Neural progenitor cell (in vitro differentiated cells): ENCODE measurements around the gene OARD1. TPM values are rescaled to one million over a fixed set of nuclear protein-coding genes. Genes with fewer than 3 reads are reported as not detected.

Experiments
- DNase-seq: peaks from one replicate; pipeline ENCODE4 v3.0.0-alpha.2; 2016; ENCODE audit warnings: low spot score
- H2AFZ ChIP-seq: fragments of 200-600 bp; sonication (generic); replicated peaks from 2 replicates; pipeline ENCODE4 v1.6.1; 2016; ENCODE audit warnings: antibody characterized with exemption
- H3F3A ChIP-seq: fragments of 200-600 bp; sonication (generic); 2 replicates; pipeline ENCODE4 v1.6.1; 2016; ENCODE audit warnings: antibody characterized with exemption, low read depth
- H3K27ac ChIP-seq: fragments of 200-600 bp; sonication (generic); 2 replicates; pipeline ENCODE4 v1.5.1; 2016; ENCODE audit warnings: mild to moderate bottlenecking
- H3K27me3 ChIP-seq: fragments of 200-600 bp; sonication (generic); 2 replicates; pipeline ENCODE4 v1.6.1; 2016; ENCODE audit warnings: mild to moderate bottlenecking, moderate library complexity
- H3K36me3 ChIP-seq: fragments of 200-600 bp; sonication (generic); 2 replicates; pipeline ENCODE4 v1.5.1; 2016
- H3K4me1 ChIP-seq: fragments of 200-600 bp; sonication (generic); 2 replicates; pipeline ENCODE4 v1.6.1; 2016; ENCODE audit warnings: mixed run types
- H3K4me2 ChIP-seq: fragments of 200-600 bp; sonication (generic); 2 replicates; pipeline ENCODE4 v1.6.1; 2016
- H3K4me3 ChIP-seq: fragments of 200-600 bp; sonication (generic); 2 replicates; pipeline ENCODE4 v1.5.1; 2016
- H3K79me2 ChIP-seq: fragments of 200-600 bp; sonication (generic); 2 replicates; pipeline ENCODE4 v1.6.1; 2016; ENCODE audit warnings: low read depth
- H3K9ac ChIP-seq: fragments of 200-600 bp; sonication (generic); 2 replicates; pipeline ENCODE4 v1.6.1; 2016
- H3K9me3 ChIP-seq: fragments of 200-600 bp; sonication (generic); 2 replicates; pipeline ENCODE4 v1.5.1; 2016; ENCODE audit warnings: low read depth
- H4K20me1 ChIP-seq: fragments of 200-600 bp; sonication (generic); 2 replicates; pipeline ENCODE4 v1.6.1; 2016; ENCODE audit warnings: low read depth
- H3K27ac Mint-ChIP-seq: 3 replicates; pipeline ENCODE4 v1.8.0; 2021; ENCODE audit warnings: mixed read lengths
- H3K27me3 Mint-ChIP-seq: 2 replicates; pipeline ENCODE4 v1.8.0; 2022; ENCODE audit warnings: low read depth, mild to moderate bottlenecking, inconsistent platforms, moderate library complexity, mixed read lengths; ENCODE audit not compliant: insufficient read depth
- H3K36me3 Mint-ChIP-seq: 3 replicates; pipeline ENCODE4 v1.8.0; 2021; ENCODE audit warnings: mixed read lengths
- H3K4me1 Mint-ChIP-seq: 3 replicates; pipeline ENCODE4 v1.8.0; 2021; ENCODE audit warnings: mixed read lengths
- H3K4me3 Mint-ChIP-seq: 3 replicates; pipeline ENCODE4 v1.8.0; 2021; ENCODE audit warnings: mild to moderate bottlenecking, moderate library complexity, mixed read lengths
- H3K9me3 Mint-ChIP-seq: 3 replicates; pipeline ENCODE4 v1.8.0; 2020; ENCODE audit warnings: mixed read lengths
- EZH2 ChIP-seq: fragments of 200-600 bp; sonication (generic); IDR thresholded peaks from 2 replicates; pipeline ENCODE4 v1.6.1; 2017; ENCODE audit warnings: antibody characterized with exemption, mild to moderate bottlenecking, moderate library complexity
- EZH2phosphoT487 ChIP-seq: fragments of 200-600 bp; sonication (generic); IDR thresholded peaks from 2 replicates; pipeline ENCODE4 v1.6.1; 2017; ENCODE audit warnings: antibody characterized with exemption
- total RNA-seq: library from RNA; depleted of rRNA; stranded (reverse); fragments of >200 nt; gene quantifications from 2 replicates; pipeline ENCODE4 v1.2.3, GENCODE V29; 2015; ENCODE audit warnings: low replicate concordance
- TF ChIP-seq, protein P1 (sequence below): fragments of 200-600 bp; sonication (generic); IDR thresholded peaks from 2 replicates; pipeline ENCODE4 v1.5.1; 2017; ENCODE audit warnings: antibody characterized with exemption, mild to moderate bottlenecking

Gene OARD1
- total RNA-seq, 1 donor from 2014 or later: 67.9 TPM

DNA sequence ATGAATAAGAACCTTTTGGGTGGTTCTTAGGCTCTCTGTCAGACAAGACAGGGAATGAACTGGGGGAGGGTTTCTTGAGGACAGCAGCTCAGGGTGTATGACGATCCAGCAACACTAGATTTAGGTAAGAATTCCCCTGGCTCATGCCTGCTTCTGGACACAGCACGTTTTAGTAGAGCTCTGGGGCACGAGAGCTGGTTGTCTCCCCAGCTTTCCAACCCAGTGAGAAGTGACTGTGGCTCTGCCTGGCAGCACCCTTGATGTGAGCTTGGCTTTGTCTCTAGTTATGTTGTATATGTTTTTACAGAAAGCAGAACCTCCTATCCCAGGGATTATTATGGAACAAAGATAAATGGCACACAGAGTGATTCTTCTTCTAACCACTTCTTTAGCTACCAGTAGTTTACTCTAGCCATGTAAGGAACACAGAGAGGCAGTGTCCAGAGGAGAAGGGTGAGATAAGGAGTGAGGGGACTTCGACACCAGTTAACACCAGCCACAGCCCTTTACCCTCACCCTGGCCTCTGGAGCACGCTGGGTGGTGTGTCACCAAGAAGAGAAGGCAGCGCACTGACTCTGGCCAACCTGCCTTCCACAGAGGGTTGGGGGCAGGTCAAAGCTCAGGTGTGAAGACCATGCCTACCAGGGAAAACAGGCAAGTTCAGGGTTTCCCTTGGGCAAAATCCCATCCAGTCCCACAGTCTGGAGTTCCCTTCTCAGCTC lies 15.2 kb downstream of the OARD1 start:
- no peak overlapping the region for H3K27ac ChIP-seq
- H3K27me3 Mint-ChIP-seq: peaks cover 2% of the 10 kb centered on the region
- no peaks in the 10 kb centered on the region for H3K27me3 ChIP-seq
- H3K4me3 ChIP-seq: no peak overlapping the region
- DNase-seq: no peak
- H3K9me3 ChIP-seq: no peaks in the 10 kb centered on the region
- H3K4me3 Mint-ChIP-seq: no peak overlapping the region
- H3K79me2 ChIP-seq: no peaks in the 10 kb centered on the region
- H3K4me1 ChIP-seq: peaks cover 8% of the 10 kb centered on the region
- H3K27ac Mint-ChIP-seq: no peak overlapping the region
- H3K4me1 Mint-ChIP-seq: peaks cover 3% of the 10 kb centered on the region
- H3F3A ChIP-seq: no peaks in the 10 kb centered on the region
- no peaks in the 10 kb centered on the region for H3K36me3 ChIP-seq
- H3K36me3 Mint-ChIP-seq: peaks cover 14% of the 10 kb centered on the region
- TF ChIP-seq, protein P1, sequence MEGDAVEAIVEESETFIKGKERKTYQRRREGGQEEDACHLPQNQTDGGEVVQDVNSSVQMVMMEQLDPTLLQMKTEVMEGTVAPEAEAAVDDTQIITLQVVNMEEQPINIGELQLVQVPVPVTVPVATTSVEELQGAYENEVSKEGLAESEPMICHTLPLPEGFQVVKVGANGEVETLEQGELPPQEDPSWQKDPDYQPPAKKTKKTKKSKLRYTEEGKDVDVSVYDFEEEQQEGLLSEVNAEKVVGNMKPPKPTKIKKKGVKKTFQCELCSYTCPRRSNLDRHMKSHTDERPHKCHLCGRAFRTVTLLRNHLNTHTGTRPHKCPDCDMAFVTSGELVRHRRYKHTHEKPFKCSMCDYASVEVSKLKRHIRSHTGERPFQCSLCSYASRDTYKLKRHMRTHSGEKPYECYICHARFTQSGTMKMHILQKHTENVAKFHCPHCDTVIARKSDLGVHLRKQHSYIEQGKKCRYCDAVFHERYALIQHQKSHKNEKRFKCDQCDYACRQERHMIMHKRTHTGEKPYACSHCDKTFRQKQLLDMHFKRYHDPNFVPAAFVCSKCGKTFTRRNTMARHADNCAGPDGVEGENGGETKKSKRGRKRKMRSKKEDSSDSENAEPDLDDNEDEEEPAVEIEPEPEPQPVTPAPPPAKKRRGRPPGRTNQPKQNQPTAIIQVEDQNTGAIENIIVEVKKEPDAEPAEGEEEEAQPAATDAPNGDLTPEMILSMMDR: no peak
- TF ChIP-seq EZH2 (no peak), EZH2phosphoT487 (no peak)
- no peak overlapping the region for H3K9ac ChIP-seq
- H2AFZ ChIP-seq: no peak overlapping the region
- no peaks in the 10 kb centered on the region for H4K20me1 ChIP-seq
- no peak overlapping the region for H3K4me2 ChIP-seq
- H3K9me3 Mint-ChIP-seq: no peaks in the 10 kb centered on the region

DNA sequence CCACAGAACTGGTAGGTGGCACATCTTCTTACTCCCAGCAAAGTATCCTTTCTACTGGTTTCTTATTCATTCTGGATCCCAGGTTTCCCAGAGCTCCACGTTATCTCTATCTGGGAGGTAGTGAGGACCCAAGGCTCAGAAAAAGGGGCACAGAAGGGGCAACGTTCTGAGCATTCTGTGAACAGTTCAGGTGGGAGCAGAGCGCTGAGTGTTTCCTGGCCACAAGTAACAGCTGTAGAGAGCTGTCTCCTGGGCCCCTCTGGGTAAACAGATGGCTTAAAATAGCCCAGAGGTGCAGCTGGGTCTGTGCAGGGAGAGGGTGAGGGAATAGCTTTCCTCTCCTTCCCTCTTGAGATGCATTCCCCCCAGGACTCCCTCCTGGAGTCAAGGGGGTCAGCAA lies 17.0 kb downstream of the OARD1 start:
- Histone ChIP-seq H3K36me3 (no peaks in the 10 kb centered on the region), H3K4me3 (no peak overlapping the region), H3K79me2 (no peaks in the 10 kb centered on the region), H3F3A (no peaks in the 10 kb centered on the region), H2AFZ (no peak overlapping the region), H3K9me3 (no peaks in the 10 kb centered on the region), H3K4me2 (no peak overlapping the region), H3K4me1 (peaks cover 8% of the 10 kb centered on the region), H3K9ac (no peak overlapping the region), H4K20me1 (no peaks in the 10 kb centered on the region), H3K27me3 (no peaks in the 10 kb centered on the region), H3K27ac (no peak overlapping the region)
- Mint-ChIP-seq H3K4me1 (peaks cover 3% of the 10 kb centered on the region), H3K9me3 (no peaks in the 10 kb centered on the region), H3K4me3 (no peak overlapping the region), H3K36me3 (peaks cover 5% of the 10 kb centered on the region), H3K27ac (no peak overlapping the region), H3K27me3 (peaks cover 2% of the 10 kb centered on the region)
- DNase-seq: no peak
- TF ChIP-seq, protein P1: no peak

DNA sequence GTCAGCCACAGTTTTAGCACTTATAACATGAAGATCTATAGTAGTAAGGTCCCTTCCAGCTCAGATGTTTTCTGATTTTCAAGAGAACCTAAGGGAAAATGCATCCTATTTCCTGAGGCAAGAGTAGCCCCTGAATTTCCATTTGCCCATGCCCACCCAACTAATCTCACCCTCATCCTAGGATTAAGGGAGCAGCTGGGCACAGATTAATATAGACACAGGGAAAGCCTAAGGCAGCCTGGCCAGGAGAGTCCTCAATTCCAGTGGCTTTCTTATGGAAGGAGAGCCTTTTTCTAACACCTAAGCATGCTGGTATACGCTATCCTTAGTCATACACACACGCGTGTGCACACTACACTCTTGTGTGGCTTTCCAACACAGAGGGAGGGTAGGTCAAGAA lies 17.6 kb downstream of the OARD1 start:
- Mint-ChIP-seq H3K4me1 (peaks cover 8% of the 10 kb centered on the region), H3K4me3 (no peak overlapping the region), H3K27ac (no peak overlapping the region), H3K36me3 (peaks cover 5% of the 10 kb centered on the region), H3K9me3 (no peaks in the 10 kb centered on the region), H3K27me3 (peaks cover 2% of the 10 kb centered on the region)
- Histone ChIP-seq H3K4me2 (no peak overlapping the region), H3K27me3 (no peaks in the 10 kb centered on the region), H3K4me3 (no peak overlapping the region), H3K36me3 (no peaks in the 10 kb centered on the region), H3K9me3 (no peaks in the 10 kb centered on the region), H3K9ac (no peak overlapping the region), H3K4me1 (peaks cover 14% of the 10 kb centered on the region), H3K27ac (no peak overlapping the region), H4K20me1 (no peaks in the 10 kb centered on the region), H3K79me2 (no peaks in the 10 kb centered on the region), H3F3A (no peaks in the 10 kb centered on the region), H2AFZ (no peak overlapping the region)
- DNase-seq: no peak
- TF ChIP-seq, protein P1: no peak
- no peak for TF ChIP-seq EZH2phosphoT487
- TF ChIP-seq EZH2: no peak
